GM12878 (cell line): Measurements from ENCODE around the gene MPC2.

Experiments
- CHD2 ChIP-seq: IDR thresholded peaks from 2 replicates; pipeline ENCODE4 v1.6.1; 2011; ENCODE audit warnings: low read depth, low read length, improper control_type of control experiment, borderline replicate concordance
- CTCF ChIP-seq, 3 experiments: IDR thresholded peaks in 2 of 3; conservative IDR thresholded peaks in 1 of 3; 2 replicates each; pipeline ENCODE4 v1.5.1; 2011; ENCODE audit warnings: low read depth in 3 of 3, low read length in 3 of 3, mild to moderate bottlenecking in 3 of 3, control low read depth in 2 of 3, moderate library complexity in 2 of 3, inconsistent platforms in 1 of 3, mixed read lengths in 1 of 3; ENCODE audit not compliant: control insufficient read depth in 2 of 3, insufficient read depth in 1 of 3; ENCODE audit errors: extremely low read depth in 1 of 3
- KAT2A ChIP-seq: conservative IDR thresholded peaks from 2 replicates; pipeline ENCODE4 v1.6.1; 2011; ENCODE audit warnings: low read depth, low read length; ENCODE audit not compliant: control insufficient read depth
- MAX ChIP-seq: IDR thresholded peaks from 2 replicates; pipeline ENCODE4 v1.6.1; 2012; ENCODE audit warnings: low read depth, low read length, improper control_type of control experiment
- MYC ChIP-seq: IDR thresholded peaks from 2 replicates; pipeline ENCODE4 v1.6.1; 2011; ENCODE audit warnings: mild to moderate bottlenecking, low read length, moderate library complexity, inconsistent platforms; ENCODE audit not compliant: insufficient read depth, insufficient replicate concordance, insufficient read length, severe bottlenecking
- NRF1 ChIP-seq: conservative IDR thresholded peaks from 2 replicates; pipeline ENCODE4 v1.6.1; 2011; ENCODE audit warnings: mild to moderate bottlenecking, low read depth, low read length, improper control_type of control experiment
- POLR2A ChIP-seq: IDR thresholded peaks from 2 replicates; pipeline ENCODE4 v1.6.1; 2011; ENCODE audit warnings: low read depth, mild to moderate bottlenecking, low read length
- RAD51 ChIP-seq: fragments of 450-650 bp; IDR thresholded peaks from 2 replicates; pipeline ENCODE4 v1.6.1; 2016; ENCODE audit warnings: moderate library complexity, mild to moderate bottlenecking, inconsistent platforms
- ZNF687 ChIP-seq: fragments of 450-650 bp; IDR thresholded peaks from 2 replicates; pipeline ENCODE4 v1.6.1; 2017; ENCODE audit warnings: mild to moderate bottlenecking, moderate library complexity
- TF ChIP-seq, protein P1 (sequence below): IDR thresholded peaks from 2 replicates; pipeline ENCODE4 v1.6.1; 2012; ENCODE audit warnings: low read length, inconsistent platforms

GRCh38 chr1:167981933-167982332, 45.1 kb upstream of the MPC2 start:
- TF ChIP-seq RAD51 = no peak
- TF ChIP-seq POLR2A = no peak
- TF ChIP-seq CTCF (IDR thresholded peaks at IDR 0.05 in 2 of 3, conservative IDR thresholded peaks at IDR 0.05 in 1 of 3; ENCODE audit: control insufficient read depth in 2 of 3, extremely low read depth in 1 of 3, insufficient read depth in 1 of 3, low read depth in 3 of 3, low read length in 3 of 3) = no peak
- TF ChIP-seq CHD2 = no peak
- TF ChIP-seq, protein P1, sequence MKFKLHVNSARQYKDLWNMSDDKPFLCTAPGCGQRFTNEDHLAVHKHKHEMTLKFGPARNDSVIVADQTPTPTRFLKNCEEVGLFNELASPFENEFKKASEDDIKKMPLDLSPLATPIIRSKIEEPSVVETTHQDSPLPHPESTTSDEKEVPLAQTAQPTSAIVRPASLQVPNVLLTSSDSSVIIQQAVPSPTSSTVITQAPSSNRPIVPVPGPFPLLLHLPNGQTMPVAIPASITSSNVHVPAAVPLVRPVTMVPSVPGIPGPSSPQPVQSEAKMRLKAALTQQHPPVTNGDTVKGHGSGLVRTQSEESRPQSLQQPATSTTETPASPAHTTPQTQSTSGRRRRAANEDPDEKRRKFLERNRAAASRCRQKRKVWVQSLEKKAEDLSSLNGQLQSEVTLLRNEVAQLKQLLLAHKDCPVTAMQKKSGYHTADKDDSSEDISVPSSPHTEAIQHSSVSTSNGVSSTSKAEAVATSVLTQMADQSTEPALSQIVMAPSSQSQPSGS = no peak
- no peak for TF ChIP-seq ZNF687
- no peak for TF ChIP-seq NRF1
- no peak for TF ChIP-seq KAT2A
- TF ChIP-seq MAX = no peak
- no peak for TF ChIP-seq MYC
